Stimulated activated CD4-positive, alpha-beta T cell treated with anti-CD3 and anti-CD28 coated beads, Interleukin-15, amount 100 ng/mL, for 48 hours (primary cell): ENCODE results near the gene FHIP1A.

ENCODE experiments used
- DNase-seq, 2 donors: peaks; one replicate each; pipeline ENCODE4 v3.0.0-alpha.2; 2020; ENCODE audit warnings: low read depth in 2 of 2

The FHIP1A gene

DNA sequence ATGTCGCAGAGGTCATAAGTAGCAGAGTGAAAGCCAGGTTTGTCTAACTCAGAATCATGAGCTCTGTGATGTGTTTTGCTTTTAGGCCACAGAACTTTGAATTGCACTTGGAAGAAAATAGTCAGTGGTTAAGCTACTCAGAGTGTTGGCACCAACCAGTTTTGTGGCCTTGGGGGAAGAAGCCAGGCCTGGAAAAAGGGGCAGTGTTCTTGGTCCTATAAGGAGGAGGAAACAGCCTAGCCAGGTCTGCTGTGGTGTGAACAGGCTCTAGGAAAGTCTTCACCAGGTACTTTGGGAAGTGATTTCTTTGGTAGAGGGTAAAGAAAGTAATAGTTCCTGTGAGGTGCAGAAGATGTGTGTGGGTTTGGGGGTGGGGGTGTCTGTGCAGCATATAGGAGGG, 49.2 kb downstream of the FHIP1A start:
- no peak for DNase-seq
